Epithelial cell of prostate (primary cell): Measurements from ENCODE around the gene HYAL1.

Experiments used
- DNase-seq: peaks from one replicate; pipeline ENCODE4 v3.0.0-alpha.2; 2011; ENCODE audit warnings: low read depth, low spot score
- H3K27ac ChIP-seq: fragments of 450-650 bp; 2 replicates; pipeline ENCODE4 v1.5.1; 2017; ENCODE audit warnings: mild to moderate bottlenecking

HYAL1 gene, protein sequence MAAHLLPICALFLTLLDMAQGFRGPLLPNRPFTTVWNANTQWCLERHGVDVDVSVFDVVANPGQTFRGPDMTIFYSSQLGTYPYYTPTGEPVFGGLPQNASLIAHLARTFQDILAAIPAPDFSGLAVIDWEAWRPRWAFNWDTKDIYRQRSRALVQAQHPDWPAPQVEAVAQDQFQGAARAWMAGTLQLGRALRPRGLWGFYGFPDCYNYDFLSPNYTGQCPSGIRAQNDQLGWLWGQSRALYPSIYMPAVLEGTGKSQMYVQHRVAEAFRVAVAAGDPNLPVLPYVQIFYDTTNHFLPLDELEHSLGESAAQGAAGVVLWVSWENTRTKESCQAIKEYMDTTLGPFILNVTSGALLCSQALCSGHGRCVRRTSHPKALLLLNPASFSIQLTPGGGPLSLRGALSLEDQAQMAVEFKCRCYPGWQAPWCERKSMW

DNA sequence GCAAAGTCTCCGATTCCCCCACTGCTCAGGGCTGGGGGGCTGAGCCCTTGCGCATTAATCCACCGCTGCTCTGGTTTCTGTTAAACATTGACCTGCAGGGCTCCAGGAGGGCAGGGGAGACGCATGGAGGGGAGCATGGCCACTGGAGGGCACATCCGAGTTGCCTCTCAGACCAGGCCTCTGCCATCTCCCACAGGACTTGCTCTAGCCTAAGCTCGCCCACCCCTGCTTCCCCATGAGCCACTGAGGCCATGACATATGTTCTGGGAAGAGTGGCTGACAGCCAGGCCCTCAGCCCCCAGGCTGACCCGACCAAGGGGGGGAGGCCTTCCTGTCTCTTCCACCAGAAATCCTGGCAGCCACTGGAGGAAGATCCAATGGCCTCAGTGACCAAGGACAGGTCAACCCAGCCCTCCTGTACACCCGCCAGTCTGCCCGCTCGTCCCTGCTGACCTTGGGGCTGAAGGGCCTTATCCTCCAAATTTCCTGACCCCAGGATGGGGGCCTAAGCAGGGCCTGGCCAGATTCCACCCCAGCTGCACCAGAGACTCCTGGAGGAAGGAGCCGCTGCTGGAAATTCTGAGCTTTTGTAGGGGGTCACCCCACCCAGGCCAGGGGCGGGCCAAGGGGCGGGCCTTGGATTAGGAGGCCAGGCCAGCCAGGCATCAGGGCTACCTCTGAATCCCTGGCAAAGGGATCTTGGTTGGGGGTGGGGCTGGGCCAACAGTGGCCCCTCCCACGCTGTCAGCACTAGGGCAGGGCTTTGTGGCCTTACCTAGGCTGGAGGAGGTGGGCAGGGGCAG is at the start of gene HYAL1:
Gene HYAL1, minus strand, starts transcription at position 562 of the 803 bp plus-strand sequence. CDS start 618 bp downstream, outside the sequence.
- no peak for DNase-seq
- peak within 1 kb of the TSS; percentile 67 for H3K27ac ChIP-seq

DNA sequence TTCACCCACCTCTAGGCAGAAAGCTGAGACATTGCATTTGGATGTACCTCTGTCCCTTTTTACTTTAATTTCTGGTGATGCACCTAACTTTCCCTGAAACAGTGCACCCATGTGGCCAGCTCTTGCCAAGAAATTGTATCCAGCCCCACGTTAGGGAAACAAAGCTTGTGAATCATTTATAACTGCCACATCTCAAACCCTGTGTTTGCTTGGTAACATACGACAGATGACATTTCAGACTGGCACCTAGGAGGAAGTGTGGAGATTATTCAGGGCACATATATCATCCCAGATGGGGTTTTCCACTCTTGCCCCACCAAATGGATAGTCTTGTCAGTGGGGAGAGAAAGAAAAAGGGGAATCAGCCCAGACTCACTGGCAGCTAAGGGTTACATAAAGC is 49.4 kb upstream of the HYAL1 start:
- no peak overlapping the region for H3K27ac ChIP-seq
- no peak for DNase-seq

GRCh38 chr3:50351323-50351697 is 47.9 kb upstream of the HYAL1 start:
- DNase-seq = no peak
- H3K27ac ChIP-seq = peak overlapping the region; percentile 83

GRCh38 chr3:50350527-50351322 is 47.4 kb upstream of the HYAL1 start, which contains the start of the genes CYB561D2 and NPRL2:
CYB561D2 (plus strand) TSS chr3:50350862; CDS start chr3:50351434, 572 bp downstream.
NPRL2 (minus strand) TSS chr3:50350775; CDS start chr3:50350652, 123 bp downstream.
- H3K27ac ChIP-seq = peak within 1 kb of the TSS; percentile 83

DNA sequence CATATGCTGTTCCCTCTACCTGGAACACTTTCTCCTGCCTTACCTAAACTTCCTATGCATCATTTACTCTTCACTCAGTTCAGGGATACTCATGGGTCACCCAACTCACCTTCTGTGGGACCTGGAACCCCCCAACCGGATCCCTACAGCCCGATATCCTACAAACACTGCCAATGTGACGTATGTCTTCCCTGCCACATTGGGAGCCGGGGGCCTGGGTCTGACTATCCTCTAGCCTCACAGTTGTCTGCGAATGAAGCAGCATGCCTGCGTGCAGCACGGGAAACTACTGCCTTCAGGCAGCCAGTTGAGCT is 46.8 kb upstream of the HYAL1 start:
- no peak for DNase-seq
- H3K27ac ChIP-seq = peak overlapping the region; percentile 83

More at GRCh38 chr3:50350527-50351322, 47.4 kb upstream of the HYAL1 start, which contains the start of the genes CYB561D2 and NPRL2:
- DNase-seq = peak; percentile 81

- H3K27ac ChIP-seq = no peak overlapping the region
Observed at GRCh38 chr3:50347187-50347813, 43.9 kb upstream of the HYAL1 start.

GRCh38 chr3:50345586-50346234 is 42.3 kb upstream of the HYAL1 start, which contains the start of gene ZMYND10:
ZMYND10 (minus strand) TSS chr3:50345732; CDS start chr3:50345579, 153 bp downstream.
- DNase-seq = no peak
- H3K27ac ChIP-seq = no peak within 1 kb of the TSS

More at GRCh38 chr3:50347187-50347813, 43.9 kb upstream of the HYAL1 start:
- DNase-seq = no peak

DNA sequence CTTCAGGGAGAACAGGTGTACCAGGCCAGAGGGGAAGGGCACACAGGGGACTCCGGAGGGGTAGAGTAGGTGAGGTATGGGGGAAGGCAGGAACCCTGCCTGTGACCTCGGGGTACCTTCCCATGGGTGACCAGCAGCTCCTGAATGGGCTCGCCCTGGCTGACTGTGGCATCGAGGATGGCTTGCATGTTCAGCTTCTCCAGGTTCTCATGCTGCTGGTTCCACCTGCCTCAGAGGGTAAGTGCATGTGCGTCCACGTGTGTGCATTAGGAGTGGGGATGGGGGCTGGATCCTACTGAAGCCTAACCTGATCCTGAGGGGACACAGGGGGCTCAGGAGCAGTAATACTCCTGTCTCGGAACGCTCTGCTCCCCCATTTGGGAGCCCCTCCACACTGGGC is 41.6 kb upstream of the HYAL1 start:
- no peak for DNase-seq
- no peak overlapping the region for H3K27ac ChIP-seq

DNA sequence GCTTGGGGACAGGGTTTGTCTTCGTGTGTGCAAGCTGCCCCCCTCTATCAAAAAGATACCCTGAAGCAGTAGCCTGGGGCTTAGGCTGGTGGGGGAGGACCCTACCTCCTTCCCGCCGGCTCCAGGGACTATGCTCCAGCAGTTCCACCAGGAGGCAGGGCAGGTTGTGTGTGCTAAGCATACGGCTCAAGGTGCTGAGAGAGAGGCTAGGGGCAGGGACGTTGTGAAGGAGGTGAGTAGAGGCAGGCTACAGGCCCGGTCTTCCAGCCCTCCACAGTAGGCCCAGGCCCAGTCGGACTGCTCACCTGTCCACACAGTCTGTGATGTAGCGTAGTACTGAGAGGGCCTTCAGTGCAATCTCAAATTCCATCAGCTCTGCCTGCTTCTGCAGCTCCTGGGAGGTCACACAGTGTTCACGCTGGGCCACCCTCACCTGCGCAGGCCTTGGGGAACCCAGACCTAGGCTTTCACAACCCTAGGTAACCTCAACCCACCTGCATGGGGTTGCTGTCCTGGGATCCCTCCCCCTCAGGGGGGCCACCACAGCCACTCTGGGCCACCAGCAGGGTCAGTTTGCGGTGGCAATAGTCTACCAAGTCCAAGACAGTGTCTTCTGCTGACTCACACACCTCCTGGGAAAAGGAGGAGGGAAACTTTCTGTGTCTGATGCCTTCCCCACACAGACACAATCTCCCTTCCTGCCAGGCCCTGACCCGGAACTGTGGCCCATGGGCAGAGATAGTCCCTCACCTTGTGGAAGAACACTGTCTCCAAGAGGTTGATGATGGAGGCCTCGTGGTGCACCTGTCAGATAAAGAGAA is 39.6 kb upstream of the HYAL1 start:
- no peak for DNase-seq
- no peak overlapping the region for H3K27ac ChIP-seq

GRCh38 chr3:50341996-50342650 is 38.7 kb upstream of the HYAL1 start:
- no peak overlapping the region for H3K27ac ChIP-seq
- DNase-seq = no peak

GRCh38 chr3:50341537-50341936 is 38.2 kb upstream of the HYAL1 start:
- DNase-seq = no peak
- H3K27ac ChIP-seq = no peak overlapping the region

- no peak within 1 kb of the TSS for H3K27ac ChIP-seq
- DNase-seq = no peak
Observed at GRCh38 chr3:50340448-50341329, 37.3 kb upstream of the HYAL1 start, which contains the start of gene RASSF1. RASSF1 (minus strand) TSS chr3:50340836; CDS start chr3:50340805, 31 bp downstream.

DNA sequence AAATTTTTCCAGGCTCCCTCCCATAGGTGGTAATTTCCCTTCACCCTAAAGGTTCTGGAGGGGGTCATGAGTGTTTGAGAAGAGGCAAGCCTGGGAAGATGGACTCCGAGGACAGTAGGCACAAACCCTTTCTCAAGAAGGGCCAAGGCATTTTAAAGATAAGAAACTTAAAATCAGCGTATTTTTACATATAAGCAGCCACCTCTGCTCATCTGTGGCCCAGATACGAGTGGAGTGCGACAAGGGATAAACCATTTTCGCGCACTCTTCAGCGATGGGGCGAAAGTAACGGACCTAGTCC is 36.7 kb upstream of the HYAL1 start:
- no peak for DNase-seq
- no peak overlapping the region for H3K27ac ChIP-seq

- DNase-seq = no peak
- no peak overlapping the region for H3K27ac ChIP-seq
Observed at GRCh38 chr3:50339485-50340146, 36.2 kb upstream of the HYAL1 start.

GRCh38 chr3:50338965-50339364 is 35.6 kb upstream of the HYAL1 start:
- no peak for DNase-seq
- no peak overlapping the region for H3K27ac ChIP-seq

DNA sequence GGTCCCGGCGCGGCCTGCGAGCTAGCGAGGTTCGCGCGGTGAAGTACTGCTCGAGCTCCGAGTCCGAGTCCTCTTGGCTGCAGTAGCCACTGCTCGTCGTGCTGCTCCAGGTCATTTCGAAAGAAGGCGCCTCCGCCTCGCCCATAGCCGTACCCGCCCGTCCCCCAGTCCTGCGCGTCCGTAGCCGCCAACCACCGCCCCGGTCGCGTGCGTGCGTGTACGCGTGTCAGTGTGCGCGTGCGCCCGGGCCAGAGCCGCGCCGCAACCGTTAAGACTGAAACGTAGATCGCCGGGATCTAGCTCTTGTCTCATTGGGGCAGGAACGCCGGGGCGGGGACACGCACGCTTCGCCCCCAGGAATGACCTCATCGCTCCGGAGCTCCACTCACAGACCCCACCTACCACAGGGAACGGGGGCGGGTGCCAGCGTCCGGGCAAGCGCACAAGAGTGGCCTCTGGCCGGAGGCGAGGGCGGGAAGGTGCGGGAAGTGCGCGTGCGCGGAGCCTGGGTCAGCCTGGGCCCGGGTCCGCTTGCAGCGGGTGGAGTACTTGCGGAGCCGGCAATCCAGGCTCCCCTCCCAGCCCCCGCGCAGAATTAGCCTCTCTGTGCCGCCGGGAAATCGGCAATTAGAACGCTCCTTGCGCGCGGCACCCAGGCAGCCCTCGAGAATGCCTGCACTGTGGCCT is 33.9 kb upstream of the HYAL1 start:
- peak overlapping the region; percentile 93 for H3K27ac ChIP-seq
- DNase-seq = peak; percentile 95
